HepG2 (cell line): ENCODE results near the gene ADGRL2.

ENCODE experiments used
- CREB3 ChIP-seq: sonication (generic); formaldehyde crosslinking; IDR thresholded peaks from 2 replicates; pipeline ENCODE4 v1.5.0; 2020; ENCODE audit warnings: missing genetic modification reagents
- CTCF ChIP-seq: sonication (generic); formaldehyde crosslinking; IDR thresholded peaks from 2 replicates; pipeline ENCODE4 v1.5.0; 2020; ENCODE audit warnings: mild to moderate bottlenecking, missing genetic modification reagents, moderate library complexity
- TBP ChIP-seq: sonication (generic); formaldehyde crosslinking; IDR thresholded peaks from 2 replicates; pipeline ENCODE4 v1.5.0; 2020; ENCODE audit warnings: missing genetic modification reagents
- ZBTB7A ChIP-seq: sonication (generic); formaldehyde crosslinking; IDR thresholded peaks from 2 replicates; pipeline ENCODE4 v1.8.0; 2022; ENCODE audit warnings: mild to moderate bottlenecking, missing genetic modification reagents
- ZNF792 ChIP-seq: IDR thresholded peaks from 2 replicates; pipeline ENCODE4 v1.6.1; 2016

GRCh38 chr1:81827942-81828341, 27.2 kb downstream of the ADGRL2 start:
- TF ChIP-seq ZNF792 (CRISPR knock-in tag) (no peak), CTCF (CRISPR knock-in tag) (no peak), TBP (CRISPR knock-in tag) (no peak), ZBTB7A (no peak), CREB3 (CRISPR knock-in tag) (no peak)
